GM18505 (cell line): ENCODE results near the gene EPHB4.
"Not testable (repeated sequence)": the region's sequence is repeated elsewhere in the genome, so short reads cannot be mapped to it uniquely, and the experiment has no call there.

Experiments
- ATAC-seq: cut with Tn5 transposase; IDR thresholded peaks from one replicate; pipeline ENCODE4 v1.9.1; 2021; ENCODE audit not compliant: unreplicated experiment
- POLR2A ChIP-seq: IDR thresholded peaks from 4 replicates; pipeline ENCODE4 v1.6.1; 2011; ENCODE audit warnings: borderline replicate concordance; ENCODE audit not compliant: insufficient read depth, insufficient read length; ENCODE audit errors: extremely low read depth

The EPHB4 gene

GRCh38 chr7:100863406-100863950, 36.2 kb upstream of the EPHB4 start:
- TF ChIP-seq POLR2A = no peak
- no peak for ATAC-seq

- TF ChIP-seq POLR2A = no peak
- ATAC-seq = no peak
These were observed 34.3 kb upstream of the EPHB4 start for GRCh38 chr7:100861616-100861985.

- ATAC-seq = no peak
- TF ChIP-seq POLR2A = no peak
These were observed 33.6 kb upstream of the EPHB4 start for GRCh38 chr7:100860702-100861615.

- no peak for ATAC-seq
These were observed 32.5 kb upstream of the EPHB4 start for GRCh38 chr7:100859856-100860255.

GRCh38 chr7:100856871-100857282, 29.6 kb upstream of the EPHB4 start:
- ATAC-seq = no peak
- TF ChIP-seq POLR2A = no peak

More at GRCh38 chr7:100859856-100860255, 32.5 kb upstream of the EPHB4 start:
- TF ChIP-seq POLR2A = no peak

GRCh38 chr7:100855515-100855914, 28.2 kb upstream of the EPHB4 start:
- ATAC-seq = no peak
- no peak for TF ChIP-seq POLR2A

- ATAC-seq = not testable (repeated sequence)
These were observed 27.6 kb upstream of the EPHB4 start for GRCh38 chr7:100854899-100855298.

- no peak for TF ChIP-seq POLR2A
- ATAC-seq = no peak
These were observed 27.0 kb upstream of the EPHB4 start for GRCh38 chr7:100854146-100854895.

- peak; percentile 60 for TF ChIP-seq POLR2A
- peak; percentile 77 for ATAC-seq
These were observed 24.9 kb upstream of the EPHB4 start, which contains the start of gene SLC12A9 for GRCh38 chr7:100852048-100852872. Gene SLC12A9 (plus strand): TSS chr7:100852713. CDS start chr7:100854198, 1,485 bp downstream.

GRCh38 chr7:100847360-100847759, 20.0 kb upstream of the EPHB4 start:
- no peak for ATAC-seq
- no peak for TF ChIP-seq POLR2A

- TF ChIP-seq POLR2A = no peak
- ATAC-seq = no peak
These were observed 13.3 kb upstream of the EPHB4 start for GRCh38 chr7:100840470-100841100.

- no peak for TF ChIP-seq POLR2A
- no peak for ATAC-seq
These were observed 12.0 kb upstream of the EPHB4 start for GRCh38 chr7:100839361-100839760.
